Sigmoid colon (tissue), 4 donors: Measurements from ENCODE around the gene PRTFDC1.

Source experiments
- POLR2A ChIP-seq, 2 donors: fragments of 450-650 bp; IDR thresholded peaks; one replicate each; pipeline ENCODE4 v1.6.1; 2016; ENCODE audit warnings: antibody characterized with exemption in 2 of 2, mild to moderate bottlenecking in 2 of 2, moderate library complexity in 2 of 2
- POLR2AphosphoS5 ChIP-seq, 4 donors: sonication (generic); formaldehyde crosslinking; IDR thresholded peaks; one replicate each; pipeline ENCODE4 v1.6.1; 2017; ENCODE audit warnings: antibody characterized with exemption in 4 of 4
- TF ChIP-seq, protein P1 (sequence below), 4 experiments: fragments of 450-650 bp in 3 of 4; fragments of 200-600 bp in 1 of 4; IDR thresholded peaks; one replicate each; pipeline ENCODE4 v1.5.1; 2016 to 2019; ENCODE audit warnings: antibody characterized with exemption in 4 of 4, mild to moderate bottlenecking in 3 of 4, moderate library complexity in 2 of 4

DNA sequence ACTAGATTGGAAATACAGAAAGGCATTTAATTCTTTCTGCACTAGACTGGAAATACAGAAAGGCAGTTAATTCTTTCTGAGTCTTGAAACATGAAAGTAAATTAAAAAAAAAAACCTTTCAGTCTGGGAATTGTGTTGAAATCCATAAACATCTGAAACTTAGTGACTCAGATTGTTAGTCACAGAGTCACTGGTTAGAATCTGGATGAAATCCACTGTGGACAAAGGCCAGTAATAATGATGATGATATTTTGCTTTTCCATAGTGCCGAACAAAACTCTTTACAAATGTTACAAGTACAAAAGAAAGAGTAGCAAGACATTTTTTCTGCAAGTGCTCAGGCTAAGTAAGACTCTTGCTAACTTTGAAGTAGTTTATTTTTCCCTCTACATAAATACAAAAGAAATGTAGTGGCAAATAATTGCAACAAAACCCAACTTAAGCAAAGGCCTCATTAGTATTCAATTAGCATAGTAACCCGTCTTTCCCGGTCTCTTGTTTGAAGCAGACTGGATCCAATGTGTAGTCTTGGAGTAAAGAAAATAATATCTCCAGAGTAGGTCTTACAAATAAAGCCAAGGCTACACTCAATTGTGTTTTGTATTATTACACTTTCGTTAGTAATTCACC is 5.8 kb upstream of the PRTFDC1 start:
- TF ChIP-seq, protein P1, sequence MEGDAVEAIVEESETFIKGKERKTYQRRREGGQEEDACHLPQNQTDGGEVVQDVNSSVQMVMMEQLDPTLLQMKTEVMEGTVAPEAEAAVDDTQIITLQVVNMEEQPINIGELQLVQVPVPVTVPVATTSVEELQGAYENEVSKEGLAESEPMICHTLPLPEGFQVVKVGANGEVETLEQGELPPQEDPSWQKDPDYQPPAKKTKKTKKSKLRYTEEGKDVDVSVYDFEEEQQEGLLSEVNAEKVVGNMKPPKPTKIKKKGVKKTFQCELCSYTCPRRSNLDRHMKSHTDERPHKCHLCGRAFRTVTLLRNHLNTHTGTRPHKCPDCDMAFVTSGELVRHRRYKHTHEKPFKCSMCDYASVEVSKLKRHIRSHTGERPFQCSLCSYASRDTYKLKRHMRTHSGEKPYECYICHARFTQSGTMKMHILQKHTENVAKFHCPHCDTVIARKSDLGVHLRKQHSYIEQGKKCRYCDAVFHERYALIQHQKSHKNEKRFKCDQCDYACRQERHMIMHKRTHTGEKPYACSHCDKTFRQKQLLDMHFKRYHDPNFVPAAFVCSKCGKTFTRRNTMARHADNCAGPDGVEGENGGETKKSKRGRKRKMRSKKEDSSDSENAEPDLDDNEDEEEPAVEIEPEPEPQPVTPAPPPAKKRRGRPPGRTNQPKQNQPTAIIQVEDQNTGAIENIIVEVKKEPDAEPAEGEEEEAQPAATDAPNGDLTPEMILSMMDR (IDR thresholded peaks at IDR 0.05) = no peak
- TF ChIP-seq POLR2A (IDR thresholded peaks at IDR 0.05) = no peak
- TF ChIP-seq POLR2AphosphoS5 (IDR thresholded peaks at IDR 0.05) = peak; percentile 49 to 64 (median 60)
